Stimulated activated naive CD4-positive, alpha-beta T cell (primary cell): Measurements from ENCODE around the gene TNXB.
A peak's percentile ranks its signal among the peaks of the same experiment; 100 is the strongest.

Experiments
- DNase-seq, 6 experiments: peaks; one replicate each; lab custom pipeline; 2025; lab: John Stamatoyannopoulos, UW

TNXB gene

DNA sequence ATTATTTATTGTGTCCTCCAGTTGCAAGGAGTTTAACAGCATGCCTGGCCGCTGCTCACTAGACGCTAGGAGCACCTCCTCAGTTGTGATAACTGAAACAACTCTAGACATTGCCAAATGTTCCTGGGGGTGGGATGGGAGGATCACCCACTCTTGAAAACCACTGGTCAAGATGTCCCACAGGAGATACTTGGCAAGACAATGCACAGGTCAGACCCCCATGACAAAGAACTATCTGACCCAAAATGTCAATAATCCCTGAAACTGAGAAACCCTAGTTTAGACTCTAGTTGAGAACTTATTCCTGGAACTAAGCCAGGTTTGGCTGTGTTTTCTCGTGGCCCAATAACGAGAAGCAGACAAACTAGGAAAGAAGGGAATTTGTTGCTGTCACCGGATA is 30.5 kb upstream of the TNXB start:
- DNase-seq: no peak

DNA sequence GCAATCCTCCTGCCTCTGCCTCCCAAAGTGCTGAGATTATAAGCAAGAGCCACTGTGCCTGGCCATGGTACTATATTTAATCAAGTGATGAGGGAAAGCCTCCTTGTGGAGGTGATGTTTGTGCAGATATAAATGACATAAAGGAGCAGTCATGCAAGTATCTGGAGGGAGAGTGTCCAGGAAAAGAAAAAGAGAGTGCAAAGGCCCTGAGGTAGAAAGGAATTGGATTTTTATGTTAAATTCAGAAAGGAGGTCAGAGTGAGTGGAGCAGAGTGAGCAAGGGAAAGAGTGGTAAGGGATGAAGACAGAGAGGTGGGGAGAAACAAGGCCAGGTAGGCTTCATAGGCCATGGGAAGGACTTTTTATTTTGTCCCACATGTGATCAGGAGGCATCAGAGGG is 28.3 kb upstream of the TNXB start:
- no peak for DNase-seq

DNA sequence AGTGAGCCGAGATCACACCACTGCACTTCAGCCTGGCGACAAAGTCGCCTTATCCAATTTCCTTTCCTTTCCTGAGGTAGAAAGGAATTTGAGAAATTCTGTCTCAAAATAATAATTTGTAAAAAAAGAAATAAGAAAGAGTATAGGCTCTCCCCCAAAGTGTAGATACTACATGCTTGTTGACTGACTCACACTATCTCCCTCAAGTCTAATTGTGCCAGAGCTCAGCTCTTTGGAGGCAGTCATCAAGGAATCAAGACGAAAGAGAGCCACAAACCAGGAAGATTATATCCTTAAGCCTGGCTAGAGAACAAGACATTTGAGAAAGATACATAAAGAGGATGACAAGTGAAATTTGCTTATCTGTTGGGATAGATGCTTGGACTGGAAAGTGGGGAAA is 24.6 kb upstream of the TNXB start:
- DNase-seq: no peak

DNA sequence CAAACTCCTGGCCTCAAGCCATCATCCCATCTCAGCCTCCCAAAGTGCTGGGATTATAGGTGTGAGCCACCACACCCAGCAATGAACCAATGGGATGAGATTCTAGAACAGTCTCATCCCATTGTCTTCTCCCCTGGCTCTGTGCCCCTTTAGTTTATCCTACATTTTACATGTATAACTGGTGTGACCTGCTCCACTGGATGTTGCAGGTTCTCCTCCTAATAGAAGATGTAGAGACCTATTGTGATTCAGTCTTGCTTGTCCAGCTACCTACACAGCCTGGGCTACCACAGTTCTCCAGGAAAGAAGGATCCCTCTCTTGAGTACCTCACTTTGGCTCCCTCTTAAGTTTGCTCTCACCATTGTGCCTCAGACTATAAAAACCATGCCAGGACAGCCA is 23.0 kb upstream of the TNXB start:
- DNase-seq: no peak

DNA sequence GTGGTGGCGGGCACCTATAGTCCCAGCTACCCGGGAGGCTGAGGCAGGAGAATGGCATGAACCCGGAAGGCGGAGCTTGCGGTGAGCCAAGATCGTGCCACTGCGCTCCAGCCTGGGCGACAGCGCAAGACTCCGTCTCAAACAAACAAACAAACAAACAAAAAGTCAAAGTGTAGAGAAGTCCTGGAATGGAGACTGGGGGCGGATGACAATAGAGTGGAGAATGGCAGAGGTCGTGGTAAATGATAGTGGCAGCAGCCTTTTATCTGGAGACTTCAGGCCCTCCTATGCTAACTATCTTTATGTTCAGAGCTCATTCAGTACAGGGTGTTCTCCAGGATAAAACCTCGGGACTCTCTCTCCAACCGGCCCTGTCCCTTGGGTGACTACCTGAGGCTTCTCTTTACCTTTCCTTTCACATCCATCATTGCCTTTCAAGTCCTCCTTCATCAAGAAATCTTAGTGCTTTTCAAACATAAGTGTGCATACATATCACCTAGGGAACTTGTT is 22.4 kb upstream of the TNXB start:
- no peak for DNase-seq

DNA sequence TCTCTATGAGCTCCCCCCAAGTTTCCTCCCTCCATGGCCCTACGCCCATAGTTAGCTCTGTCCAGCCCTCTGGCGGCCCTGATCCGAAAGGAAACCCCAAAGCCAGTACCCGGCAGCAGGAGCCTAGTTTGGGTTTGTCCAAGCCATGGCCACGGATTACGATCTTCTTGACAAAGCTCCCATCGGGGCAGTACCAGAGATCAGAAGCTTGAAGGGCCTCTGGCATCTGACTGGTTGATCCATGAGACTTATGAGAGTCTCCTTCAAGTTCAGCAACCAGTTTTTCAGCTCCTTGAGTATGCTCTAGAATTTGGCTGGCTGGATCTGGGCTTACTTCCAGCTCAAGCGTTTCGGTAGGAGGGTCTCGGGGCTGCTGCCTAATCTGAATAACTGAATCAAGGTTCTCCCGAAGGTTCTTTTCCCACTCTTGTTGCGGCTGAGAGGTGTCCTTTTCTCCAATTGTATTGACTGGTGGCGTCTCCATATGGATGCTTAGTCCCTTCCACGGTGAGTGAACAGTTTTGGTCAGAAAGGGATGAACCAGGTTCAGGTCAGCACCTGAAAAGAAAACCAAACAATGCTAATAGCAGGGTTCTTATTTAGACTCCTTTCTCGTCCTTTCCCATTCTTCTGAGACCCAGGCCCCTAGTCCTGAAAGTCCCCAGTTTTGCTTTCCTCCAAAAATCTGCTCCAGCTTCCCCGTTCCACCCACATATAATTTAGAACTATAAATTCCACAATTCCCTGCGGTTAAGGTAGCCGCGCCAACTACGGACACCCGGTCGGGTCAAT is 20.4 kb upstream of the TNXB start:
- no peak for DNase-seq

DNA sequence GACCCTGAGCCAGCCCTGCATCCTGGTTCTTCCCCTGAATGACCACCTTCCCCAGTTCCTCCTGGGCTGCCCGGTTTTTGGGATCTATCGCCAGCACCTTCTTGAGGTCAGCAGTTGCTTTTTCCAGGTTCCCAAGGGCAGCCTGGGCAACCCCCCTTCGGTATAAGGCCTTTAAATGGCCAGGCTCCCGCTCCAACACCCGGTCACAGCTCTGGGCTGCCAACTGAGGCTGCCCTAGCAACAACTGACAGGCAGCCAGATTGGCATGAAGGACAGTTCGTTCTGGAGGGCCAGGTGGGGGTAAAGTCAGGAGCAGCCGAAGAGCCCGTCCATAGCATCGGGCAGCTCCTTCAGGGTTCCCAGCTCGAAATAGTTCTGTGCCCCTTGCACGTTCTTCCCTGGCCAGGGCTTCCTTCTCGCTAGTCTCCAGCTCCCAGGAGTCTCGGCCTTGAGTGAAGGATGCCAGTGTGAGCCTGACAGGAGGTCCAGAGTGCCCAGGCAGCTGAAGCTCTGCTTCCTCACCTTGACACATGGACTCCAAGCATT is 19.7 kb upstream of the TNXB start:
- no peak for DNase-seq

DNA sequence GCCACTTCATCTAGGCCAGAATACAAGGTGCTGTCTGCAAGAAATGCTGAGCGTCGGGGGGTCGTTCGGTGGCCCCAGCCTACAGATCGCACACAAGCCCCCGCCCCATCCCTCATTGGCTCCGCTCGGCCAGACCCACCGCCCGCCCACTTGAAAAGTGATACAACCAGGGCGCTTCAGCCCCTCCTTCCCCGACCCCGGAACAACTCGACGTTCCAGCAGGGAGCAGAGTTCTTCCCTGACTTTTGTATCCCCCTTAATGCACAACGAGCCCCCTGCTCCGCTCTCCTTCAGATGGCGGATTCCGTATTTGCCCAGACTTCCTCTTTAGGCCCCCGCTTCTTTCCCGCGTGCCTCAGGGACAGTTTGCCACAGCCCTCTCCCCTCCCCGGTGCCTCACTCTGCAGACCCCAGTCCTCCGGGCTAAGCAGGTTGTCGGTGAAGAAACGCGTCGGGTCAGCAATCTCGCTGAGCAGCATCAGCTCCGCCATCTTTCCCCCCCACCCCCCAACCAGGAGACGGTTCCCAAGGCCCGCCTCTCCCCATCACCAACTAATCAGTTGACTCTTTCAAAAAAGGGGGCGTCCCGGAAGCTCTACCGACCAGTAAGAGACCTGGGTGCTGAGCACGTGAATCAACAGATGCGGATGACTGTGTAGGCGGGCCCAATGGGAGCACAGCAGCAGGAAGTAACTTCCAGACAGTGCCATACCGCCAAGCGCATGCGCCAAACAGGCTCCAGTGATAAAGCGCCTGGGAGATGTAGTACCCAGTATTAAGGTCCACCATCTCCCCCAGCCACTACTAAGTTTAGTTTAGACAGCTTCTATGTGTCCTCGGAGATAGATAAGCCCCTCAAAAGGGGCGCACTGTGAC is 18.8 kb upstream of the TNXB start, which contains the start of gene ATF6B:
Gene ATF6B (minus strand): TSS at position 530 of the 876 bp plus-strand sequence. CDS start 39 bp downstream, at position 491.
- peak; percentile 79 to 98 (median 97) for DNase-seq

DNA sequence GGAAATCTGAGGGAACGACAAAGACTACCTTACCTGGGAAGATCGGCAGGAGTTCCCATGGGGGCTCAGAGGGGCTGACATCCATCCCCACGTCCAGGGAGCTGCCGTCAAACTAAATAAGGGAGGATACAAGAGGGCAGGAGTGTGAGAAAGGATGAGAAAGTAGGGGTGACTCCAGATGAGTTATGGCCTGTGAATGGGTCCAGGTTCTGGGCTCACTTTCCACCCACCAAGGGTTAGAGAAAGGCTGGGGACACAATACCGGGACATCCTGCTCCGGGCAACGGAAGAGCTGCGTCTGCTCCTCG is 18.2 kb upstream of the TNXB start:
- DNase-seq: no peak

DNA sequence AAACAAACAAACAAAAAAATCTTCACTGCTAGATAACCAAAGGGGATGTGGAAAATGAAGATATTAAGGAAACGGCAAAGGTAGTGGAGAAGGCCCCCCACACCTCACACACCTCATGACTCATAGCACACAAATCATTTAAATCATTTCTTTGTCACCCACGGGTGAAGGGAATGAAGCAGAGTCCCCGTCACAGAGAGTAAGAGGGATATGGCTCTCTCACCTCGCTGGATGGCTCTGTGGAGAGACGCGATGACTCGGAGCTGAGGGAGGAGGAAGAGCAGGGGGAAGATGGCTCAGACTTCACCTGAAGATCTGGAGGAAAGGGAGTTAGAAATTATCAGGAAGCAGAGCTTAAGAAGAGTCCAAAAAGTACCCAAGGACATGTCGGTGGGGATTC is 17.7 kb upstream of the TNXB start:
- no peak for DNase-seq

DNA sequence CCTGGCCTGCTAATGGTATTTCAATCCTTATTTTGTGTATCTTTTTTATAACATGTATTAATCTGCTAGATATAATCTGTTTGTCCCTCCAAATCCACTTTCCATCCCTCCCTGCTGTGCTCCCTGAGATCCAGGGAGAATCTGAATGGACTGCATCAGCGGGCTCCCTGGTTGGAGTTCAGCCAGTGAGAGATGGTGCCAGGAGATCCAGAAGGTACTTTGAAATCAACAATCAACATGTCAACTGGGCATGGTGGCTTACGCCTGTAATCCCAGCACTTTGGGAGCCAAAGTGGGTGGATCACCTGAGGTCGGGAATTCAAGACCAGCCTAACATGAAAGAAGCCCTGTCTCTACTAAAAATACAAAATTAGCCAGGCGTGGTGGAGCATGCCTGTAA is 14.5 kb upstream of the TNXB start:
- no peak for DNase-seq

DNA sequence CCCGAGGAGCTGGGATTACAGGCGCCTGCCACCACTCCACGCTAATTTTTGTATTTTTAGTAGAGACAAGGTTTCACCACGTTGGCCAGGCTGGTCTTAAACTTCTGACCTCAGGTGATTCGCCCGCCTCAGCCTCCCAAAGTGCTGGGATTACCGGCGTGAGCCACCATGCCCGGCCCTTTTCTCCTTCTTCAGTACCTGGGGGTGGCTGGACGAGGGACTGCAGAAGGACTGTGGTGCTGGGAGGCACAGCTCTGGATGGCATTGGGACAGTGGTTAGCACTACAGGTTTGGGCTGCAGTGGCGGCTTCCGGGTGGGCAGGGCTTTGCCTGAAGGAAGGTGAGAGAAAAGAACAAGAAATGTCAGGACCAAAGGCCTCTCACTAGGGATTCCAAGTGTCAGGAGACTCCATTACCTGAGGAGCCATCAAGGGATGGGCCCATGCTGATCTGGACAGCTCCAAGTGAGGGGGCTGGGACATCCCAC is 11.5 kb upstream of the TNXB start:
- no peak for DNase-seq

DNA sequence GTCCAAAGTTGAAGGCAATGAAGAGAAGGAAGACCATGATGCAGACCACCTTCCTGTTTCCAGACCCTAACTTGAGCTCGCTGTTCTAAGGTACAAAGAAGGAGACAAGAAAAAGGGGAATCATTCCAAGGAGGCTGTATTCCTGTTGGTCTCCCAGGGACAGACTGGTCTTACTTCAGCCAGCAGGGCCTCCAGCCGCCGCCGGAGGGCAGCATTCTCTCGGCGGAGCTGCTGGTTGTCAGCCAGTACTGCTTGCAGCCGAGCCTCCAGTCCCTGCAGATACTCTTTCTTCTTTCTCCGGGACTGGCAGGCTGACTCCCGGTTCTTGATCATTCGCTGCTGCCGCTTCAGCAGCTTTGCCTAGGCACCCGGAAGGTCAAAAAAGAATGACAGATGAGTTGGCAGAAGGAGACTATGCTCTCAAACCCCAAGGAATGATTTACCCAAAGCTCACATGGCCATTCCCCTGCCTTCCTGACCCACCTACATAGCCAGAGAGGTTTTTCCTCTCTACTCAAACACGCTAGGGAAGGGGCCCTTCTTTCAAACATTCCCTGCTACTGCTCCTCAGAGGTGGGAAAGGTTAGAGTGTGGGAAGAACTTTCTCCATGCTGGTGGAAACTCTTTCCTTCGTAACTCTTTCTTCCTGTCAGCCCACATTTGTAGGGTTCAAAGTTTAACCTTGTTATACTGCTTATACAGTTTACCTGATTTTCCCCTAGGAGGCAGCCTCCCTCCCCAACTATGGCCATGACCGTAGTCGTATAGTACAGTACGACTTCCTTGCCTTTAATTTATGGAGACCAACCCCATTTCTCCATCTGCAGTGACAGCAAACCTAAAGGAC is 9.9 kb upstream of the TNXB start:
- peak; percentile 19 to 70 (median 60) for DNase-seq

DNA sequence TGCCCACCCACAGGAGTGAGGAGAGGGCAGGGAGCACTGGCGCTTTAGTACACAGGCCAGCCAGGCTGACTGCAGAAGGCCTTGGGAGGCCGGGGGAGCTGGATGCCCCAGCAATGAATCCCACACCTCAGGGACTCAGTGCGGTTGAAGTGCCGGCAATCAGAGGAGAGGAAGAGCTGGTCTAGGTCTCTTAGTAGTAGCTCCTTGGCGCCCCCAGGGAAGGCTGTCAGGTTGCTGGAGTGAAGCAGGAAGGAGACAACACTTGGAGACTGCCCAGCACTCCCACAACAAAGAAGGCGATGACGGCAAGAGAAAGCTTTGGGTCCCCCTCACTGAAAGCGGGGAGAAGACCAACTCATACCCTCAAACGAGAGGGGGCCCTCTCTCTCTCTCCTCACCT is 8.3 kb upstream of the TNXB start:
- DNase-seq: no peak

DNA sequence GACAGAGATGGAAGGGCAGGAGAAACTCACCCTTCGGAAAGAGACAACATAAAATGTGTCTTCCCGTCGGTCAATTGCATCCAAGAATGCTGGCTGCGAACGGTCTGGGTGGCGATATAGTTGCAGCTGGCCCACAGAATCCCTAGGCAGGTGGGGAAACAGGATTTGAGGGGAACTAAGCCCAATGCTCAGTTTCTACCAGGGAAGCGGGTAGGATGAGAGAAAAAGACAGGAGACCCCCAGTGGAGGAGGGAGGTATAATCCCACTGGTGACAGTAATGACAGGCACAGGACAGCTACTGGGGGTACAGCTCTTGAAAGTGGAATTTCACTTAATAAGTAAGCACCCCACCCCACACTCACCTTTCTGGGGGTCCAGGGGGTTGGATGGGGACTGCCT is 7.5 kb upstream of the TNXB start:
- DNase-seq: no peak

DNA sequence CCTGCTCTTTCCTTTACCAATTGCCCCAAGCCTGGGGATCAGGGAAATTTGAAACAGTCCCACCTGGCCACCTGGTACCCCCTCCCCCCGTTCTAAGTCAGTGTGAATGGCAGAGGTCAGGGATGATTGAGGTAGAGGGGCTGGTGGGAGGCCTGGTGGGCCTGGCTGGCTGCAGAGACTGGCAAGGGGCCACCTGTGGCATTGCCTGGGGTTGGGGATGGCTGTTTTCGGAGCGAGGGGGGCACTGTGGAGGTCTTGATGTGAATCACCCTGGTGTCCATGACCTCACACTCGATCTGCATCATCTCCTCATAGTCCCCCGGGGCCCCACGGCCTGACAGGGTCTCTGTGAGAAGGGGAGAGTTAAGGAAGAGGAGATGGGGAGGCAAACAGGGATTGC is 6.5 kb upstream of the TNXB start:
- no peak for DNase-seq

DNA sequence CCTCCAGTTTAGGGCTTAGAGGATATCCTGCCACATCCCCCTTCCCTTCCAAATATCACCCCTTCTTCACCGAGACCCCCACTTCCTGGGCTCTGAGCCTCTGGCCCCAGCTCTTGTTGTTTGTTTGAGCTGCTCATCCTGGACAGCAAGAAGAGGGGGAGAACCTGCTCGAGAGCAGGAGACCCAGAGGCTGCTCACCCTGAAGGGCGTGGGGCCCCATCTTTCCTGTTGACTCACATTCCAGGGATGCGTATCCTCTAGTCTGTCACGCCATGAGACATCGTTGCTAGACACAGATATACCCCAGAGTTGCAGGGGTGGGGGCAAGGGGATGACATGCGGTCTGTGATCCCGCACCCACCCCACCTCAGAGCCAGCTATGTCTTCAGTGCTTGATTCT is 5.7 kb upstream of the TNXB start:
- DNase-seq: no peak

DNA sequence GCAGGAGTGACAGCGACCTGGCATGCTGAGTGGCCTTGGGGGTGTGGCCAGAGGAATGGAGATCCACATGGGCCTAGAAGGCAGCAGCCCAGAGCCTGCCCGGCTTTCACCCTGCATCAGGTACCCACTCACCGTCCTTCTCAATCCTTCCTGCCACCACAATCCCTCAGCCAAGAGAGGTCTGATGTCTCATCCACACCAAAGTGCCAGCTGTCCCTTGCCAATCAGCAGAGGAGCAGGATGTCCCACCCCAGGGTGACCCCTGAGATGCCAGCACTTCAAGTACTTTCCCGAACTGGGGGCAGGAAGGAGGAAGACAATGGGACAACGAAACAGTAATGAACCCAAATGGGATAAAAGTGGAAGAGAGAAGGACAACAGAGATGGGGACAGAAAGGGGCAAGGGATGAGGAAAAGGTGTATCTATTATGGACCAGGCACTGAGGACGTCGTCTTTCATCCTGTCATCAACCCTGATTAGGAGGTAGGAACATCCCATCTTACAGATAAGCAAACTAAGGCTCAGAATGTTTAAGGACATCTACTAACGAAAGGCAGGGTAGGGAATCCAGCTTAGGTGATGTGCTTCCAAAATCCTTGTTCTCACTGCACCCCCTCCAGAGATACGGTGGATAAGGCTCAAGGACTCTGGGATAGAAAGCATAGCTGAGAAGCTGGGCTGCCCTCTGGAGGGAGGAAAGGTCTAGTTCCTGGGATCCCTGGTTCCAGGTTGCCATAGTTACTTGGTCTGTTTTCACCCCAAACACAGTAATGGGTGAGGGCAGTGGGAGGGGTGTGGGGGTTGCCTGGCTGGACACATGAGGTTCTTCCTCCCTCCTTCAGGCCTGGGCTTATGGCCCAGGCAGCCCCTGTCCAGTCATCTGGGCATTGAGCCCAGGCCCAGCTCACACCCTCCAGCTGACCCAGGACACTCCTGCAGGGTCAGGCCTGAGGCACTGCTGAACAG is 4.5 kb upstream of the TNXB start:
- DNase-seq: no peak

DNA sequence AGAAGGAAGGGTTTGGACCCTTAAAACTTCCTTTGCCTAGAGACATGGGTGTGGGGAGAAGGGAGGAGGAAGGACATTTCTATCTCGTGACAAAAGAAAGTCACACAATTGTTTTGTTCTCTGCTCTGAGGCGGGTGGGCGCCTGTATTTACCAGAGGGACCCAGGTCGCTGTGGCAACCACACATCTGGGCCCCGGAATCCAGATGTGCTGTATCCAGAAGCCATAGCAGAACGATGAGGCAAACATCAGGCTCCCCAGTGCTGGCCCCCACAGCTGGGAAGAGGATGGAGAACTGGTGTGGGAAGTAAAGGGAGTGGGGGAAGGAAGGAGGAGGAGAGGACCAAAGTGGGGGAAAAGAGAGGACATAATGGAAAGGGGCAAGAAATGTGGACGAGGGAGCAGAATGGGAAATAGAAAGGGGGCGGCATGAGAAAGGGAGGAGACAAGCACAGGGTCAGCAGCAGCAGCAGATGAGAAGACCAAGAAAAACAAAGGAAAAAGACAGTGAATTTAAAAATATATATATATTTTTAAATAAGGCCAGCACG is 3.4 kb upstream of the TNXB start:
- DNase-seq: no peak

DNA sequence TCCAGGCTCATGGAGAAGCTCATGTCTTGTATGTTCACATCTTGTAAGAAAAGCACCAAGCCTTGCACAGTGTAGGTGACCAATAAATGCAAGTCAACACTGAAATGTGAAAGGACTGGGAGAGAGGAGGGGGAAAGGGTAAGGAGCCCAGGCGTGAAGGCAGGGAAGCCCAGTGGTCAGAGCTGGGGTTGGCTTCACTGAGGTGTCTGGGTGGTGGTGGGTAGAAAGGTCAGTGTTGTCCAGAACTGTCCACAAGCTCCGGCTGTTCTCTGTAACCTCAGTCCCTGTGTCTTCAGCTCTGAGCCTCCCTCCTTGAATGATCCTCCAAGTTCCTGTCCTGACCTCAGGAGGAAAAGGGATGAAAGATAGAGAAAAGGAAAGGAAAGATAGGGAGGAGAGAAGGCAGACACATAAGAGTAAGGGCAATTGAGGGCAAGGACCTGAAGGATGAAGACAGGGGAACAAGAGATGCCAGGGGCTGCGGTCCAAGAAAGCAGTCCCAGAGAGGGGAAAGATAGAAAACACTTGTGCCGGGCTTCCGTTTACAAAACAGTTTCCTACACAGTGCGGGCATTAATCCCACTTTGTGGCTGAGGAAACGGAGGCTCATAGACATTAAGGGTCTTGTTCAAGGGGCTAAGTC is 2.4 kb upstream of the TNXB start:
- no peak for DNase-seq
